Fibroblast of skin of abdomen (primary cell): ENCODE results near the gene HES2.
"Not testable (repeated sequence)": the region's sequence is repeated elsewhere in the genome, so short reads cannot be mapped to it uniquely, and the experiment has no call there.

Experiments used
- DNase-seq: peaks from one replicate; pipeline ENCODE4 v3.0.0-alpha.2; 2013

Gene HES2

GRCh38 chr1:6454856-6455751, 35.4 kb upstream of the HES2 start:
- DNase-seq = no peak

DNA sequence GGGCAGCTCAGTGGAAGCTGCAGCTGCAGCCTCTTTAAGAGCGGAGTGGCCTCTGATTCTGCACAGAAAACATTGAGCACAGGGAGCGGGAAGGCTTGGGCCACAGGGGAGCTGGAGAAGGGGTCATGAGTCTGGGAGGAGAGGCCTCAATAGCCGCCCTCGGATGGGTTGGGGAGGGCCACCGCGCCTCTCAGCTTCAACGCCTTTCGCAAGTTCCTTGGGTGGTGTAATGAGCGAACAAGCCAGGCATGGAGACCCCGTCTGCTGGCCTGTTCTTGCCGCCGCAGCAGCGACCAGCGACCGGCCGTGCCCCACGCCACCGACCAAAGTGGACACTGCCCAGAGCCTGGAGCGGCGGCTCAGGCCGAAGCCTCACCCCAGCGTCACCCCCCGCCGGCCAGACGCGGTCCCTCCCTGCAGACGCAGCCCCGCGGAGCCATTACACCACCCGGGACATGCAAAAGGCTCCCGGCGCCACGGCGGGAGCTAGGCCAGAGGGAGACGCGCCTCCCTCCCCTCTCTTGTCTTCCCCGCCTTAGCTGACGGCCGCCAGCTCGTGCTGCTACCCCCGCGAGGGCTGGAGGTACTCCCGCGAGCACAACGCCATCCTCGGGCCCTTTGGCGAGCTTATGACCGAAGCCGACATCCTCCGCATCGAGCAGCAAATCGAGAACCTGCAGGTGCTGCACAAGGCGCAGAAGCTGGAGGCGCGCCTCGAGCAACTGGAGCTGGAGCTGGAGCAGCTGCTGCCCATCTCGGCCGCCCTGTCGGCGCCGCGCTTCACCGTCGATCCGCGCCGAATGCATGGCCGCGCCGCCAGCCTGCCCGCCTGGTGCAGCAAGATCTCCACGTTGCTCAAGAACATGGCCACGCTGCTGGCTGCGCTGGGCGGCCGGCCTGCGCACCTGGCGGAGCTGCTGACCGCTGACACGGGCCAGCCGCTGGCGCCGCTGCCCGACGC, 34.5 kb upstream of the HES2 start:
- not testable (repeated sequence) for DNase-seq

GRCh38 chr1:6450943-6451373, 31.2 kb upstream of the HES2 start:
- DNase-seq = no peak

GRCh38 chr1:6450486-6450885, 30.8 kb upstream of the HES2 start:
- not testable (repeated sequence) for DNase-seq

DNA sequence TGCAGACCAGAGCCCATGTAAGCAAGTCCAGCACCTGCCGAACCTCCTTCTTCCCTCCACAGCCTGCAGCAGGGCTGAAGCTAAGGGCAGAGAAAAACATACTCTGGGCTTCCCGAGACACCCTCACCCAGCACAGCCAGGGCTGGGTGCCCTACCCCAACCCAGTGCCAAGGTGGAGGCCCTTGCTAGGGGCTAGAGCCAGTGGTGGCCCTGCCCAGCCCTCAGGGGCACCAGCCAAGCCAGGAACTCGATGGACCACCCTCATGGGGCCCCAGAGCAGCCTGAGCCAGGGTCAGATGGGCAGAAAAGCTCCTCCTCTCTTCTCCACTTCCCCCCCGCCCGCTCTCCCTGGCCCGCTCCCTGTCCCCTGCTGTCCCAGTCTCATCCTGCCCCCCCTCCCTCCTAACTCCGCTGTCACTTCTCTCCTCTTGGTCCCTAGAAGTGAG, 30.3 kb upstream of the HES2 start:
- no peak for DNase-seq

DNA sequence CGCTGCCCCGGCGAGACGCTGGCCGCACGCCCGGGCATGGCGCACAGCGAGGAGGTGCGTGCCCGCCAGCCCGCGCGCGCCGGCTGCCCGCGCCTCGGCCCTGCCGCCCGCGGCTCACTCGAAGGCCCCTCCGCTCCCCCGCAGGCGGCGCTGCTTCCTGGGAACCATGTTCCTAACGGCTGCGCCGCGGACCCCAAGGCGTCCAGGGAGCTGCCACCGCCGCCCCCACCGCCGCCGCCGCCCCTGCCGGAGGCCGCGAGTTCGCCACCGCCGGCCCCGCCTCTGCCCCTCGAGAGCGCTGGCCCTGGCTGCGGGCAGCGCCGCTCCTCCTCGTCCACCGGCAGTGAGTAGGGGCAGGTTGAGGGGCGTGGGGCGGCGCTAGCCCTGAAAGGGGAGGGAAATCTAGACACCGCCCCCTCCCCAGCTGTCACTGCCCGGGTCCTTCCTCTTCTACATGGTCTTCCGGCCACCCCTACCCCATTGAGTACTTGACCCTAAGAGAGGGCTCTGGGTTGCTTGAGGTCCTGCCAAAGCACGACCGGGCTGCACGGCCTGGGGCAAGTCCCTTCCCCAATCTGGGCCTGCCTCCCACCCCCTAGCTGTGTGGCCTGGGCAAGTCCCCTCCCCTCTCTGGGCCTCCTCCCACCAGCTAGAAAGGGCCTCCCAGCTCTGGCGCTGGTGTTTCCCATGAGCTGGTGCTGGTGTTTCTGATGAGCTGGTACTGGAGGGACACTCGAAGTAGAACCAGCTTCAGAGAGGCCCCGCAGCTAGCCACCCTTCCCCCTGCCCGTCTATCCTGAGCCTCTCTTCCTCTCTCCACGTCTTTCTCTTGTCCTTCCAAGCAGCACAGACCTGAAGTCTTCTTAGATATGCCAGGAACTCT, 29.3 kb upstream of the HES2 start:
- DNase-seq = no peak

- DNase-seq = no peak
Observed at GRCh38 chr1:6447818-6448748, 28.4 kb upstream of the HES2 start.

- DNase-seq = no peak
Observed at GRCh38 chr1:6447016-6447817, 27.5 kb upstream of the HES2 start.

- DNase-seq = no peak
Observed at GRCh38 chr1:6446665-6447015, 26.9 kb upstream of the HES2 start.

- not testable (repeated sequence) for DNase-seq
Observed at GRCh38 chr1:6445929-6446328, 26.2 kb upstream of the HES2 start.

GRCh38 chr1:6445062-6445763, 25.5 kb upstream of the HES2 start:
- no peak for DNase-seq

GRCh38 chr1:6444377-6444776, 24.7 kb upstream of the HES2 start:
- DNase-seq = no peak

- DNase-seq = no peak
Observed at GRCh38 chr1:6443339-6444115, 23.8 kb upstream of the HES2 start.

DNA sequence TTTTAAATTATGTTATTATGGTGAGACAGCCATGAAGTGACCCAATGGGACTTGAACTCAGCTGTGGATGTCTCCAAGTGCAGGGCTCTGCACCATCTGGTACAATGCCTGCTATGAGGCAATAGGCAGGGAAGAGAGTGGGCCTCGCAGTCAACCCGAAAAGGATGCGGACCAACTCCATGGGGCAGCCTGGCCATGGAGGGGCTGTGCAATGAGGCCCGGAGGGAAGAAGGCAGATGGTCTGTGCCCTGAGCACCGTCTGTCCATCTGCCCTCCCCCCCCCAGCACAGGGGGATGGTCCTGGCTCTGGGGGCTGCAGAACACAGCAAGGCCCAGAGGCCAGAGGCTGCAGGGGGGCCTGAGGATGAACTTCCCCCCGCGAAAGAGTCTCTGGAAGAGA, 21.9 kb upstream of the HES2 start:
- no peak for DNase-seq

DNA sequence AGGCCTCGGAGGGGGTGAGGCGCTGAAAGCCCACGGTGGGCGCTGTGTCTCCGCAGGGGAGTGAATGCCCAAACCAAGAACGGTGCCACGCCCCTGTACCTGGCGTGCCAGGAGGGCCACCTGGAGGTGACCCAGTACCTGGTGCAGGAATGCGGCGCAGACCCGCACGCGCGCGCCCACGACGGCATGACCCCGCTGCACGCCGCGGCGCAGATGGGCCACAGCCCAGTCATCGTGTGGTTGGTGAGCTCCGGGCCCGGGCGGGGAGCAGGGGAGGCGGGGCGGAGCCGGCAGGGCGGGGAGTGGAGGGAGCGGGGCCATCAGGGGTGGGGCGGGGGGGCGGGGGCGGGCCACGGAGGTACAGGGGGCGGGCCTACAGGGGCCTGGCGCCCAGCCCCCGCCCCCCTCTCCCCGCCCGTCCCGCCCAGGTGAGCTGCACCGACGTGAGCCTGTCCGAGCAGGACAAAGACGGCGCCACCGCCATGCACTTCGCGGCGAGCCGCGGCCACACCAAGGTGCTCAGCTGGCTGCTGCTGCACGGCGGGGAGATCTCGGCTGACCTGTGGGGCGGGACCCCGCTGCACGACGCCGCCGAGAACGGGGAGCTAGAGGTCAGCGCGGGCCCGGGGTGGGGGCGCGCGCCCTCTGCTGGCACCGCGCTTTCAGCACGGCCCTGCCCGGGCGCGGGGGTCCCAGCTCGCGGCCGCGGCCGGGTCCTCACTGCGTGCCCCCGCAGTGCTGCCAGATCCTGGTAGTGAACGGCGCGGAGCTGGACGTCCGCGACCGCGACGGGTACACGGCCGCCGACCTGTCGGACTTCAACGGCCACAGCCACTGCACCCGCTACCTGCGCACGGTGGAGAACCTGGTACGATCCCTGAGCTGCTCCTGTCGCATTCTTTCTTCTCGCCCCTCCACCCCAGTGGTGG, 20.7 kb upstream of the HES2 start:
- DNase-seq = peak; percentile 22

DNA sequence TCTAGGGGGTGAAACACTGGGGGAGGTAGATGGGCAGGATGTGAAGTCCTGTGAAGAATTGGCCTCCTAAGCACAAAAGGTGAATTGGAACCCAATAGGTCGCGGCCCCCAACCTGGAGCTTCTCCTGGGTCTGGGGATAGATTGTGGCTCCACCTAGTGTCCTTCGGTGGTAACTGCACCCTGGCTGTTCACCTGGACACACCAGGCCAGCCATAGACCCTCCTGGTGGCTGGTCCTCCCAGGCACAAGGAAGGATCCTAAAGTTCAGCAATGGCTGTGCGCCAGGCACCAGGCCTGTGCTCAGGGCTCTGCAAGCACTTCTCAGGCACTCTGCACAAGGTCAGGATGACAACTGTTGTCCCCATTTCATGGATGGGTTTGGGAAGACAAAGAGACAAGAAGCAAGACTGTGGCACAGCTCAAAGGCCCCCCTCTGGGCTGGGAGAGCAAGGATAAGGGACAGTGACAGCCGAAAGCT, 18.4 kb upstream of the HES2 start:
- peak; percentile 29 for DNase-seq

- DNase-seq = not testable (repeated sequence)
Observed at GRCh38 chr1:6437012-6437700, 17.4 kb upstream of the HES2 start.
